ENCODE data around the gene DAD1.
"Not testable (repeated sequence)": the region's sequence is repeated elsewhere in the genome, so short reads cannot be mapped to it uniquely, and the experiment has no call there.

Gene DAD1

DNA sequence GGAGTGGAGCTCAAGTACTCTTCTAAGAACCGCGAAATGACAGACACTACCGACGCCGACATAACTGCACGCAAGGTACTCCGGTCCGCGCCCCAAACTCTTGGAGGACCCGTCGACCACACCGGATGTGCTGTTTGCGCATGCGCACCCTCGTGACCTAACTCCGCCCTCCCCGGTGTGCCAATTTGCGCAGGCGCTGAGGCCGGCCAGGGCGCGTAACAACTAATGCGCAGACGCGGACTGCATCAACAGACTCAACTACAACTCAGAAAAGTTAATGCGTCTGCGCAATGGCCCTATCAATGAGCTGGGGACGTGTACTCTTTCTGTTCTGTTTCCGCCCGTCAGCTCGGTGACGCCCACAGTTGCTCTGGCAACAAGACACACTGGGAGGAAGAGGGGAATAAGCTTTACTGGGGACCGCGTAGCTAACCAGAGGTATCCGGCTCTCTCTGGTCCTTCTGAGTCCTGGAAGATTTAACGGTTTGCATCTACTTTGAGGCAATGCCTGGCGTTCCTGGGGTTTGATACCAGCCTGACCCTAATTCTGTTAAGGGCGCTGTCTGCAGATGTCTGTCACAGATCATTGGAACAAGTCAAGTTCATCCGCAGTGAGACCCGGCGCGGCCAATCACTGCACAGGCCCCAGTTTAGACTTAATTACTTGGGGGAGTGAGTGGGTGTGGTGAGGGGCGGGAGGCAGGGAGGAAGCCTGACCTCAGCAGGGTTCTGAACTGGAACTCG is at the start of gene DAD1:
Gene DAD1 (minus strand): TSS at position 129 of the 744 bp plus-strand sequence. CDS start 67 bp downstream, at position 62.
- peak; percentile 100 for DNase-seq

DNA sequence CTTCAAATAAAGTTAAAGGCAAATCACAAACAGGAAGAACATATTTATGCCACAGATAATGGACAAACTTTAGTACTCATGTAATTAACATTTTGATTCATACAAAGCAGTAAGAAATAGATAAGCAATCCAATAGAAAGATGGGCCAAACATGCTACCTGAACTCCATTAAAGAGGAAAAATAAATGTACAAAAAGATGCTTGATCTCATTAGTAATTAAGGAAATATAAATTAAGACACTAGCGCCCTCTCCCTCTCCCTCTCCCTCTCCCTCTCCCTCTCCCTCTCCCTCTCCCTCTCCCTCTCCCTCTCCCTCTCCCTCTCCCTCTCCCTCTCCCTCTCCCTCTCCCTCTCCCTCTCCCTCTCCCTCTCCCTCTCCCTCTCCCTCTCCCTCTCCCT is 47.0 kb upstream of the DAD1 start:
- DNase-seq: not testable (repeated sequence)

DNA sequence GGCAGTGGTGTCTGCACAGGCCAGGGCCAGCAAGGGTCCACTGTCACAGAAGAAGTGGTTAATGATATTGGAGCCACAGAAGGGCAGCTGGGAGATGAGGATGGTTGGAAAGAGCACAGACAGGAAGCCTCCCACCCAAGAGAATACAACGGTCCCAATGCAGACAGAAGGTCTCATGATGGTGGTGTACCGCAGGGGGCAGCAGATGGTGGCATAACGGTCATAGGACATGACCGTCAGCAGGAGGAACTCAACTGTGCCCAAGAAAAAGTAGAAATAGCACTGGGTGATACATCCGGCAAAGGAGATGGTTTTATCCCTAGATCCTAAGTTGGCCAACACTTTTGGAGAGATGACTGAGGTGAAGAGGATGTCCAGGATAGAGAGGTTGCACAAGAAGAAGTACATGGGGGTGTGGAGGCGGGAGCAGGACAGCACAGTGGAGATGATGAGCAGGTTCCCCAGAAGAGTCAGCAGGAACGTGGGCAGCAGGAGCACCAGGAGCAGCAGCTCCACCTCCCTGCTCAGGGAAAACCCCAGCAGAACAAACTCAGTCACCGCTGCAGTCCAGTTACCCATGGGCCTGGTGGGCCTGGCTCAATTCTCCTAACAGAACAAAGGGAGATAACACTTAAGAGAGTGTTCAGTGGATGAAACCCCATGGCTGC is 45.3 kb upstream of the DAD1 start:
- no peak for DNase-seq

DNA sequence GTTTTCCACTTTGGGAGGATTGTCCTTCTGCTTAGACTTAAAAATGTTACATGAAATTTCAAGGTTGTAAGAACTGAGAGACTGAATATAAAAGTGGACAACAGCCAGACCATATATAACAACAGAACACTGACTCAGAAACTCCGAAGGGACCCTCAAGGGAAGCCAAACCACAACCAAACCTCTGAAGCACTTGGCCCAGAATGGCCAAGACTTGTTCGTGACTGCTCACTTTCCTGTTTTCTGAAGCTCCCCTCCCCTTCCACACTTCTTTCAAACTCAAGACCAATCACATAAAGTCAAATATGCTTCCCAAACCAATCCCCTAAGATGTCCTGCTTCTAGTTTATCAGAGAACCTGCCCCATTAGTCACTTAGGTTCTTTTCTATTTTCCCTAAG is 41.5 kb upstream of the DAD1 start:
- DNase-seq: peak; percentile 95

DNA sequence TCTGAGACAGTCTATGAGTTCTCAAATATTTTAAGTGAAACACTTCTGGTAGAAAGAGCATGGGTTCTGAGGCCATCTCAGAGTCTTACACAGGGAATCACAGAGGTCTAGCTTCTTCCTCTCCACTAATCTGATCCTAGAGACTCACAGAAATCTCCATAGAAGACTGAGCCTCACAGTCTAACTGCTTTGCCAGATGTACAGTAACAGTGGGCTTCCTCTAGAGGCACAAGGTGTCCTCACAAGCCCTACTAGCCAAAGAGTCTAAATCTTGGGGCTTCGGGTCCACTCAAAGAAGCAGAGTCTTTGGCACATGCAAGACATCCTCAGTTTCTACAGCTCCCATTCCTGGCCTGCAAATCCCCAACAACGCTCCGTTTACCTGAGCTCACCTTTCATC is 41.0 kb upstream of the DAD1 start:
- DNase-seq: no peak

DNA sequence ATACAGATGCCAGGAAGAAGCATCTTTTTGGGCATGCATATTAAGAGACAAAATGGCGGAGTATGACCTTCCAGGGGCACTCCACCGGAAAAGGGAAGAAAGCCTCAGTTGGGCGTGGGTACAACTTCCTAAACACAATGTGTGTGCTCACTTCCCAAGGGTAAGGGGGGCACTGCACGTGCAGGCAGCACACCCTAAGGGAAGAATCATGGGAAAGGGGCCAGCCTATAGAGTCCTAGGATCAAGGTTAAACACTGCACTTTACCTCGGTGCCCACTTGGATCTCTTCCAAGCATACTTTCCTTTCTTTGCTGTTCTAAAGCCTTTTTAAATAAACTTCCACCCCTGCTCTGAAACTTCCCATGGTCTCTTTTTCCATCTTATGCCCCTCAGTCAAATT is 40.3 kb upstream of the DAD1 start:
- DNase-seq: no peak

DNA sequence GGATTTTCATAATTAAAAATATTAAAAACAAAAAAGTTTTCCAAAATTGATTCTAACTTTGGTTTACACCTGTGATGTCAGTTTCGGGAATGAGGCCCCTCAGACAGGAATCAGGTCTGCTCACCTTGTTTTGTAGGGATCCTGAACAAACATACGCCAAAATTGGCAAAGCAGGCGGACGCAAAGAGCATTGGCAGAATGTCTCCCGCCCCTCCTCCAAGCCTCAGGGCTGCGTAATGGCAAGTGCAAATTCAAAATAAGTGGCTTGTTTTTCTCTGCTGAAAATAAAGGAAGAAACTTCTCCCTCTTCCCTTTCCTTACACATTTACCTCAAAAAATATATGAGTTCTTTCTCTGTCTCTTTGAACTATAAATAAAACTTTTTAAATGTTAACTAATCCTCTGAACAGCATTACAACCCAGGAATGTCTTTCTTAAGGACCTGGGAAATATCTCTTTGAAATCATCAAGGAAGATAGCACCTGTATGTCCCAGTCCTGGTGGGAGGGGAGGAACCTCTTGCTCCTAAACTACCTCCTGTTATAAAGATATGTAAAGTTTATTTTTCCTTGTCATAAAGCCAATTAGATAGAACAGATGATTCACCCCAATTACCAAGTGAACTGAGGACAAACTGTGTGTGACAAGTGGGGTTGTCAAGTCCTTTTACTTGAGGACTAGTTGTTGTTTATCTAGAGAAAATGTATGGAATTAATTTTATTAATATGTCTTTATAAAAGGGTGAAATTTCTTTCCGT is 38.7 kb upstream of the DAD1 start:
- no peak for DNase-seq

DNA sequence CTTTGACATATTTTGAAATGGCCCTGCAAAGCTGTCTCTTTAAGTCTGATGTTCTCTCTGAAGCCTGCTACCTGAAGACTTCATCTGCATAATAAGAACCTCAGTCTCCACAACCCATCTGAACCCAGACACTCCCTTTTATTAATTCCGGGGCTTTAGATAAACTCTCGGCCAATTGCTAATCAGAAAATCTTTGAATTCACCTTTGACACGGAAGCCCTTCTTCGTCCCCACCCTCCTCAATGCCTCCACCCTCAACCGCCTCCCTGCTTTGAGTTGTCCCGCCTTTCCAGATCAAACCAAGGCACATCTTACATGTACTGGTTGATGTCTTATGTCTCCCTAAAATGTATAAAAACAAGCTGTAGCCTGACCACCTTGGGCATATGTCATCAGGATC is 37.6 kb upstream of the DAD1 start:
- no peak for DNase-seq

DNA sequence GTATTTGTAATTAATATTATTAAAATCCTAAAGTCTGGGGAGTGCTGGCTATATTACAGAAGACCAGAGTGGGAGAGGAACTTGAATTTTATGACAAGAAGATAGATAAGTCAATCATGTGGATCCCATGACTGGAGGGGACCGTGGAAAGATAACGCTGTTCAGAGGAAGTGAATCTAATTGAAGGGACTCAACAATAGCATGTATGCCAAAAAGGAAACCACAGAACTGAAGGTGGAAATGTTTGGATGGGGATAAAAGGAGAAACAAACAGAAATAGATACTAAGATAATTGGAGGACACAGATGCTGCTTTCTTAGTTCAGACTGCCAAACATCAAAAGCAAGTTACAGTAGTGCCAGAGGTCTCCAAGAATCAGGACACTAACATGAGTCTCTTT is 34.0 kb upstream of the DAD1 start:
- no peak for DNase-seq

DNA sequence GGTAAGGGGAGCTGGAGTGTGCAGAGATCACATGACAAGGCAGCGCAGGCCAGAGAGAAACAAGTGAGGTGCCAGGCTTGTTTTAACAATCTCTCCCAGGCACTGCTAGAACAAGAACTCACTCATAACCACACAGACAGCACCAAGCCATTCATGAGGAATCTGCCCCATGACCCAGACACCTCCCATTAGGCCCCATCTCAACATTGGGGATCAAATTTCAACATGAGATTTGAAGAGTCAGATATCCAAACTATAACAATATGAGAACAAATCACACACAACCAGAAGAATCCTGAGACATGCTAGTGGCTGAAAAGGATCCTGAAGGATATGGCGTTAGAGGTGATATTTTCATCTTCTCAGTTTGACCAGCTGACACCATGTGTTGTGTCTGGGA is 33.2 kb upstream of the DAD1 start:
- peak; percentile 84 for DNase-seq

DNA sequence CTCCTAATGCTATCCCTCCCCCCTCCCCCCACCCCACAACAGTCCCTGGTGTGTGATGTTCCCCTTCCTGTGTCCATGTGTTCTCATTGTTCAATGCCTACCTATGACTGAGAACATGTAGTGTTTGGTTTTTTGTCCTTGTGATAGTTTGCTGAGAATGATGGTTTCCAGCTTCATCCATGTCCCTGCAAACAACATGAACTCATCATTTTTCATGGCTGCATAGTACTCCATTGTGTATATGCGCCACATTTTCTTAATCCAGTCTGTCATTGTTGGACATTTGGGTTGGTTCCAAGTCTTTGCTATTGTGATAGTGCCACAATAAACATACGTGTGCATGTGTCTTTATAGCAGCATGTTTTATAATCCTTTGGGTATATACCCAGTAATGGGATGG is 26.7 kb upstream of the DAD1 start:
- DNase-seq: not testable (repeated sequence)

DNA sequence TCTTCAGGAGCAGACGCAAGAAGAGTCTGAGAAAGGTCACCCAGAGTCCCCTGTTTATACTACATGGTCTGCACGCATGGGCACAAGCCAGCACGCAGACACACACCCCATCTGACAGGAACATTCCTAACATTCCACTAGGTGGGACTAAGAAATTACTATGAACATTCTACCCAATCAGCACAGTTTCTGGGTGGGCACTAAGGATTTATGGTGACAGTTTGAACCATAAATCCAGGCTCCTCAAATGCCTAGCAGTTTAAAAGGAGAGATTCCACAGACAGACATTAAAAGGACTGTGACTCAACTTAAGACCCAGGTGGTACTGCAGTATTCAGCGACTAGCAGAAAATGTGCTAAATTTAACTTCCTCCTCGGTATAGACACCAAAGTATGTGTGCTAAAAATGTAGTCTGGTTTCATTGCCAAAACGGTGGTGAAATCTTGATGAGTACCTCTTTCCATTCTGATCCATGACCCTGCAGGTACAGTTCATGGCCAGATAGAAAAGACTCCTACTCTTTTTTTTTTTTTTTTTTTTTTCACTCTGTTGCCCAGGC is 25.3 kb upstream of the DAD1 start:
- peak; percentile 100 for DNase-seq

DNA sequence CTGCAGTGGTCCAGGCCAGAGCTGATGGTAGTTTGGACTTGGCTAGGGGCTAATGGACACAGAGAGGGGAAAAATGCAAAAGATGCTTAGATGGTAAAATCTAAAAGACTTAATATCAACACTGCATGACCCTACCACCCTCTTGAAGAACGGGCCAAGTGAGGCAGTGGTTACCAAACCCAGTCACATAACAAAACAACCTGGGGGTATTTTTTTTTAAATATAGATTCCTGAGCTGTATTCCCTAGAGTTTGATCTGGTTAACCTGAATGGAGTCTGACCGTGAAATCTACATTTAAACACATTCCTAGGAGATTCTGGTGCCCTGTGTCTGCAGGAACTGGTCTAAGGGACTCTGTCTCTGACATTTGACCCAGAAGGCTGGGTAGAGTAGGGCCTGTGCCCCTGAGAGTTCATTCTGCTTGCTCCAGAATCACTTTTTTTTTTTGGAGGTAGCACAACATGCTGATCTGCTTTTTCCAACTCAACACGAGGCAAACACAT is 24.8 kb upstream of the DAD1 start:
- DNase-seq: peak; percentile 77

DNA sequence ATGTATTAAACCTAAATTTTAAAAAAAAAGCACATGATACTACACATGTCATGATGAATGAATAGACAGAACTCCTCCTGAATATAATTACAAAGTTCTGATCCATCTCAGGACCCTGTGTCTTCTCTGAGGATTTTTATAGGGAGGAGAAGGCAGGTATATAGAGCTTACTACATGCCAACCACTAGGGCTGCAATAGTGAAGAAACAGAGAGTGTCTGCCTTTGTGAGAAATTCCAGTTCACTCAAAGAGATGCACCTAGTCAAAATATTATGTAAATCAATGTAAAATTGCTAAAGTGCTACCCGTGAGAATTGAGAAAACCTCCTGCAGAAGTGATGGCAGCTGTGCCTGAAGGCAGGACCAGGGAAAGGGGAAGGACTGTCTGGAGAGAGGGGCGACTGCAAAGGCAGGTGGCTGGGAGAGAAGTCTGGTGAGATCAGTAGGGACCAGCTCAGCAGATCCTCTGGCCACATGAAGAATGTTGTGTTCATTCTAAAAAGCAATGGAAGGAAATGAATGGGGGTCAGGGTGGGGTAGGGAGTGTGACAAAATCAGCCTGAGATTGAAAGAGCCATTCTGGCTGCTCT is 24.2 kb upstream of the DAD1 start:
- DNase-seq: peak; percentile 59

DNA sequence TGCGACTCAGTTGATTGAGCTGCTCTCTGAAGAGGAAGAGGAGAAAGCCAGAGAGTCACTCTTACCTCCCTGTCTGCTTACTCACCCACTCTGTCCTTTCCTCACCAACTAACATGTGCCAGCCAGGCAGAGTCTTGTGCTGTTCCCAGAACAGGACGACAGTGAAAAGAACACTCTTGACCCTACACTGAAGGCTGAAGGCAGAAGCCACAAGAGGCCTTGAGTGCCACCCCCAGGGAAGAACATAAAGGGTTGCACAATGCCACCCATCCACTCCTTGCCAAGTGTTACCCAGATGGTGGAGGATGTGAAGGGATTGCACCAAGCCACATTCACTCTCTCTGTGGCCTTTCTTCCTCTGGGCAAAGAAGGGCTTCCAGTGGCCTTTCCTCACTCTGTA is 21.9 kb upstream of the DAD1 start:
- no peak for DNase-seq

DNA sequence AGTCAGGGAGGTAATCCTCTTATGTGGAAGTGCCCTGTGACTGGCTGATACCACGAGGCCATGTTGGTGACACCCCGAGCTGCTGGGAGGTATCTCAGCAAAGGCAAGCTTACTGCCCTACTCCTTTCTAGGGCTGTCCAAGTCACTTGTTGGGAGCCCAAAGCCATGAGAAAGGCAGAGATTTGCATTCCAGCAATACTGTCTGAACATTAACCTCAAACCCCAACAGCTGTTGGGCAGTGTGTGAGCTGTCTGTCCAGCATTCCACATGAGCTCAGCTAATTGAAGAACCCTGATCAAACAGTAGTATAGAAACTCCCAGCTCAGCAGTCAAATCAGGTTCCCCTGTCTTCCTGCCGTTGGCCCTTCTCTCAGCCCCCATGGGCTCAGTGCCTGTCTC is 18.3 kb upstream of the DAD1 start:
- peak; percentile 45 for DNase-seq

DNA sequence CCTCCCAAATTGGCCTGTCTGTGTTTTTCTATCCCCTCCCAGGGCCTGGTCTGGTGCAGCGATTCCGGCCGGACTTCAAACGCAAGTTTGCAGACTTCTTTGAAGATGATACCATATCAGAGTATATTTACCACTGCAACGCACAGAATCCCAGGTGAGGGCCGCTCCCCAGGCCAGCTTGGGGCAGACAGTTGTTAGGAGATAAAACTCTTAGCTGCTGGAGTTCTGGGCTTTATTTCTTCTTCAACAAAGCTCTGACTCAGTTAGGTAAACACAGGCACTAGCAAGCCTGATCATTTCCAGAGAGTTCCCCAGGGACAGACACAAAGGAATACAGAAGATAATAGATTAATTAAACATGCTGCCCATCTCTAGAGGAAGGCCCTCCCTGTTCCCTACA is 17.4 kb upstream of the DAD1 start:
- no peak for DNase-seq

DNA sequence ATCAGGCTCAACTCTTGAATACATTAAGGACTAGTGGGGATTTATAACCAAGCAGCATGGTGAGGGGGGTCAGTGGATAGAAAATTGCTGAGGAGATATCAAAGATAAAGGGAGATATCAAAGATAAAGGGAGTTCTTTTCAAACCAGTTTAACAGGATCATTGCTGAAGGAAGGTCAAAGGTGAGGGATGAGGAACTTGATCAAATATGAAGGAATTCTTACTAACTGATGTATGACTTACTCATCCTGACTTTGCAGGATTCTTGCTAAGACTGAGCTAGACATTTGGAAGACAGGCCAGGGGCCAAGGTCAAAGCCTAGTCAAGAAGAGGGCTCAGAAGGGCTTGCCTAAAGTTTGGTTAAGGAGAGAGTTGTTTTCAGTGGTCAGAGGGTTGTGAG is 13.8 kb upstream of the DAD1 start:
- peak; percentile 50 for DNase-seq

DNA sequence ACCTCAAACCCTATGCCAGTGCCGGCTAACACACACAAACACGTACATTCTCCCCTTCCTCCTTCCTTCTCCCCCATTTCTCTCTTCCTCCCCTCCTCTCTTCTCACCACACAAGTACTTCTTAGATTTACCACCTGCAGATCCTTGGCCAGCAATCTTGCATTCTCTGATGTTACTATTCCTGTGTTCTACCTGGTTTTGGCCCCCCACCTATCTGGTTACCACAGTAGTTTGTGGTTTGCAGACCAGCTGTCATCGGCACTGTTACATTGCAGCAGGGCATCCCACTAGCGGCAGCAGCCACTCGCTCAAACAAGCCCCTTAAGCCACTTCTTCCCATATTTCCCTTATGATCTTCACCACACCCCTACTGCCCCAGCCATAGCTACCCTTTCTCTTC is 13.0 kb upstream of the DAD1 start:
- no peak for DNase-seq

DNA sequence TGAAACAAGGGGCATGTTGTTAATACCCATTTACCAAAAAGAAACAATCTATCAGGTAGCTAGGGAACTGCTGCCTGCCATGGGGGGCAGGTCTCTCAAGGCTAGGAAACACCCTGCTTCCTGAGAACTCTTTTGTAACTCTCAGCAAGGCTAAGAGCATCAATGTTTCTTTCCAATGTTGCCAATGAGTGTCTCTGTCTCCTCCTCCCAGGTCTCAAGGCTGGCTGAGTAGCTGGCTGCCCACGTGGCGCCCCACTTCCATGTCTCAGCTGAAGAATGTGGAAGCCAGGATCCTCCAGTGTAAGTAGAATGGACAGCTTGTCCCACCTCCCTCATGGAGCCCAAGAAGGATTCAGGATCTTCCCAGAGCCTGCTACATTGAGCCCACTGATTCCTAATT is 12.4 kb upstream of the DAD1 start:
- DNase-seq: no peak

DNA sequence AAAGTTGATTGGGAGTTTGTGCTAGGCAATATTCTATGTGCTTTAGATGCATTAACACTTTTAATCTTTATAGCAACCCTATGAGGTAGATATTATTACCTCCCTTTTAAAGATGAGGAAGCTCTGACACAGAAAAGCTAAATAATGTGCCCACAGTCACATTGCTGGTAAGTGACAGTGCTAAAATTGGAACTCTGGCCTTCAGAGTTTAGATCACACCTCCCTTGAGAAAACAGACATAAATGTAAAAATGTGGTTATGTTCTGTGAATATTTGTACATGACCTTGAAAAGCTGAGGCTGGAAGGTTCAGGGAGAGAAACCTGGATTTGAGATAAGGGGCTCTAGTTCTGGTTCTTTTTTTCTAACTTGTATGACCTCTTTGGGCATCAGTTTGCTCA is 11.0 kb upstream of the DAD1 start:
- no peak for DNase-seq

DNA sequence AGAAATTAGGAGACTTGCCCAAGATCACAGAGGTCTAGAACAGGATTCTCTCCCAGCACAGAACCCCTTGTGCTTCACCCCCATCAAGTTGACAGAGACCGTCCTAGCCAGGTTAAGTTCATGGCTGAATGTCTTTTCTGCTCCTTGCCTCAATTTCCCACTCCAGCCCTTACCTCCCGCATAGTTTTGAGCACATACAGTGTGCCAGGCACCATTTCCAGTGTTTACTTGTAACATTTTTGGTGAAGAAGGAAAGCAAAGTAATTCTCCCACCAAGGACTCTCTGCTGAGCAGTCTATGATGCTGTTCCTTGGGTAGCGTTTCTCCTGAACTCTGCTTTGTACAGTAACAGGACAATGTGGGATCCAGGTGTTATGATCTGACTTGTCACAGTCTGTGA is 10.3 kb upstream of the DAD1 start:
- no peak for DNase-seq

DNA sequence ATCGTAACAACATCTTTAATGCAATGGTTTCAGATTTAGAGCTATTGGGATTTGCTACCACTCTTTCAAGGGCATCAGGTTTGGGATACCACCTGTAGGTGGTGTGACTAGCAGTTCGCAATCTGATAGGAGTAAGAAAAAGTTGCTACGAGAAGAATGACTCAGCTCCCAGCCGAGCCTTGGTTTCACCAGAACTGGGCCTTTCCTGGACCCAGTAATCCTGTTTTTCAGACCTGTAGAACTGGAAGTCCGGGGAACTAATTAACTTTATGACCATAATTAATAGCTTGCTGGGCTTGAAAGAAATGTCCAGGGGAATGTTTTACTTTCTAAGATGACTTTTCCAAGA is 9.8 kb upstream of the DAD1 start:
- peak; percentile 53 for DNase-seq
